ENCODE measurements around the gene DTHD1.
A peak's percentile ranks its signal among the peaks of the same experiment; 100 is the strongest.

DTHD1 gene

DNA sequence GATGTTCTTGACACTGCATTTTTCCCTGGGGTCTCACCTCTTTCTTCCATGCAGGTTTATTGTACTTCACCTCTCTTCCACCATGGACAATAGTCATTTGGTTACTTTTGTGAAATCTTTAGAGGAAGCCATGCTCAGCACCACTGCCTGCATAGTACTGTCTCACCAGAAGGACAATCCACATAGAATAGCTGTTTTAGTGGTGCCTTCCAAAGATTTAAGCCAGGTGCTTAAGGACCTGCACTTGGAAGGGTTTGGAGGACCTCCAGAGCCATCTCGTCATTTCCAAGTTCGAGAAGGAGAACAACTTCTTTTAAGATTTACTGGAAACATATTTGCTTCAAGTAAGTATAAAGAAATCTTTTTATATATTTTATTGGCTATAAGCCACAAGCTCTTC, 26.7 kb downstream of the DTHD1 start:
- in situ Hi-C loops (cut with MboI; ENCODE audit: low pct_unique_long_range_greater_than_20kb, low sequenced_read_pairs) = no loop called here

DNA sequence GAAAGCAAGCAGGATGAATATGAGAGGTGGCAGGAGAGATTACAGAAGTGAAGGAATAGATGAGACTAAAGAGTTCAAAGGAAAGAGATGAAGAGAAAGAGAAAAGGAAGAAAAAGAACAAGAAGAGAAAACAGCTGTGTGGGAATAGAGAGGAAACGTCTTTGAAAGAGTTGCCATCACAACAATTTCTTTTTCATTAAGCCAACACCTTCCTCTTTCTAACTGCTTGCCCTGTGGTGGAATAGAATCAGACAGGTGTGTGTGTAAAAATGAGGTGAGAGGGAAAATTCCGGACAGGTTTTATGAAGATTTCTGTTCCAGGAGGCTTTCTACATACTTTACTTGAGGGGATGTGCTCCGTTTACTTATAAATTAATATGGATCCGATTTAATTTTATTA, 28.8 kb downstream of the DTHD1 start:
- DNase-seq = no peak
- in situ Hi-C loops (cut with MboI; ENCODE audit: low pct_unique_long_range_greater_than_20kb, low sequenced_read_pairs) = no loop called here

More for the DNA sequence above, 26.7 kb downstream of the DTHD1 start:
- no peak for DNase-seq

DNA sequence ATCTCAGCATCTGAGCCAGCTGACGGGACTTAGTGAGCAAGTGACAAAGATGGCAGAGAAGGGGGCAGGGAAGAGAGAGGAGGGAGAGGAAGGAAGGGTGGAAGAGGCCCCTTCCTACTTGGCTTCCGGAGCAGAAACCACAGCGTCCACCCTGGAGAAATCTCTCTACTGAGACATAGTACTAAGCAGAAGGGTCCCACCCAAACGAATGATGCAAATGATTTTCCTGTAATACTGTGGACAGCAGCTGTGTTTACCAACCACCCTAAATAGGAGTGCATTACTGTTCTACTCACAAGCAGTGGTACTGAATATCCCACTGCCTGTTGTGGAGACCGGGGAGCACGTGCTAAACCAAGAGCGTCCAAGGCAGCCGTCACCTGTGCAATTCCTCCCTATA, 29.4 kb downstream of the DTHD1 start:
- in situ Hi-C loops (cut with MboI; ENCODE audit: low pct_unique_long_range_greater_than_20kb, low sequenced_read_pairs) = no loop called here
- DNase-seq = peak; percentile 93

DNA sequence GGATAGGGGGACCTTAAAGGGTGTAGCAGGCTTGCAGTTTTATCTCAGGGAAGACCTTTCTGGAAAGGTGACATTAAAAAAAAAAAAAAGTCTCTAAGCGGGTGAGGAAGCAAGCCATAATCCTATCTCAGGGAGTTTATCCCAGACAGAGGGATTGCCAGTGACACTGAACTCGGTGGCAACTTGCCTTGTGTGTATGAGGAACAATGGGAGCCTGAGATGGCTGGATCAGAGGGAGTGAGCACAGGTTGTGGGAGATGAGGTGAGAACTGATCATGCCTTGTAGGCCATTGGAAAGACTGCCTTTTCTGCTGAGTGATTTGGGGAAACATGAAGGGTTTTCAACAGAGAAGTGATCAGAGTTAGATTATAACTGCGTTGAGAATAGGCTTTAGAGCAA, 31.1 kb downstream of the DTHD1 start:
- in situ Hi-C loops (cut with MboI; ENCODE audit: low pct_unique_long_range_greater_than_20kb, low sequenced_read_pairs) = no loop called here
- no peak for DNase-seq

DNA sequence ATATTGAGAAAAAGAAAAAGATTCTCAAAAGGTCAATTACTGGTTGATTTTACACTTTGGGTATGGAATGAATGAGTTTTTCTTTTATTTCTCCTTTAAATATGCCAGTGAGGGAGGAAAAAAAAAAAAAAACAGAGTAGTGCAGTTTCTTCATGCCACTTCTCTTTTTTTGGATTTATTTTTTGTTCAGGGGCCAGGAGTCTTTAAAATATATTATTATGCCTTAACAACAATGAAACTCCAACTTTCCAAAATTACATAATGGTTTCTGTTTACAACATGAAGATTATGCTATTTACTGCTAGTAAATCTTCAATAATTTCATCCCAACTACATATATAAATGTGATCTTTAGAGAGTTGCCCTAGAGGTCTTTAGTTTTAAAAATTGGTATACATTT, 31.9 kb downstream of the DTHD1 start:
- in situ Hi-C loops (cut with MboI; ENCODE audit: low pct_unique_long_range_greater_than_20kb, low sequenced_read_pairs) = no loop called here
- DNase-seq = peak; percentile 37

DNA sequence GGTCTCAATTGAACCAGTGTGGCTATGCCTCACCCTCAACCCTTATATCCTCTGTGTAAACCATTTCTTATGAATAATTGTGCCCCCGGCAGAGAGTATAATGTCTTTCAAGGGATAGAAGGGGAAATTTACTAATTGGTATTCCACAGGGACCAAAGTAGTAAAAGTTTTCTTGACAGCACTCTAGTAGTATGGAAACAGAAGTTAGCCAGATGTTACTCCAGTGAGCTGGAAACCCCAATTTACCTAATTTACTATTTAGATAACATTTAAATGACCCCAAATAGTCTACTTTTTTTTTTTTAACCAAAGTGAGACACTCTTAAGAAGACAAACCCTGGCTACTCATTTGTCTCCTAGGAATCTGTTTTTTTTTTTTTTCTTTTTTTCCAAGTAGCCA, 32.3 kb downstream of the DTHD1 start:
- DNase-seq = no peak
- in situ Hi-C loops (cut with MboI; ENCODE audit: low pct_unique_long_range_greater_than_20kb, low sequenced_read_pairs) = no loop called here

DNA sequence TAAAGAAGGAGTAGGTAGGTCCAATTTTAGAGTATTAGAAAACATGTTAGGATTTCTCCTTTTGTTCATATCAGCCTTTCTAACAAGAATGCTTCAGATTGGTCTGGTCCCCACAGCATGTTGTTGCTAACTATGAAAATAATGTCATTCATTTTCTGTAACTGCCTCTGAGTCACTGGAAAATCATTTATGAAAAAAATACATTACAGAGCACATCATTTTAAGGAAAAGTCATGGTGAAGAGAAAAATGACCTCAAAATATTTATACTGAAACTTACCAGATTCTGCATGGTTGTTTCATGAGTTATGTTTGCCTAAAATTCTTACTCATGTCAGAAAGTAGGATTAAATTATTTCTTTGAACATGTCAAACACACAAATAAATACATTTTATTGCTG, 35.2 kb downstream of the DTHD1 start:
- DNase-seq = no peak
- in situ Hi-C loops (cut with MboI; ENCODE audit: low pct_unique_long_range_greater_than_20kb, low sequenced_read_pairs) = no loop called here

DNA sequence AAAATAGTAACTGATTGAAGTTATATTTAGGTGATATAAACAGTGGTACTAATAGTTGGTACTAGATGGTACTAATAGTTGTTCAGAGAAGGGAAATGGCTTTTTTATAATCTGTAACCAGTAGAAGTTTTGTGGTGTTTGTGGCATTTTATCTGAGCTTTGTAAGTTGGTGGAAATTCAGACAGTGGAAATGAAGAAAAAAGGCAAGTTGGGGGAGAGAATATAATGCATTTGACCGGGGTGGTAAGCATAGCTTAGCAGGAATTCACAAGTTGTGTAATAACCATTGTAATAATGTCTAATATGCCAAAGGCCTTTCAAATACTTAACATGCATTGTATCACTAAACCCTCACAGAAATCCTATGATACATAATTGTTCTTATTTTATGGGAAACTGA, 36.3 kb downstream of the DTHD1 start:
- in situ Hi-C loops (cut with MboI; ENCODE audit: low pct_unique_long_range_greater_than_20kb, low sequenced_read_pairs) = no loop called here

DNA sequence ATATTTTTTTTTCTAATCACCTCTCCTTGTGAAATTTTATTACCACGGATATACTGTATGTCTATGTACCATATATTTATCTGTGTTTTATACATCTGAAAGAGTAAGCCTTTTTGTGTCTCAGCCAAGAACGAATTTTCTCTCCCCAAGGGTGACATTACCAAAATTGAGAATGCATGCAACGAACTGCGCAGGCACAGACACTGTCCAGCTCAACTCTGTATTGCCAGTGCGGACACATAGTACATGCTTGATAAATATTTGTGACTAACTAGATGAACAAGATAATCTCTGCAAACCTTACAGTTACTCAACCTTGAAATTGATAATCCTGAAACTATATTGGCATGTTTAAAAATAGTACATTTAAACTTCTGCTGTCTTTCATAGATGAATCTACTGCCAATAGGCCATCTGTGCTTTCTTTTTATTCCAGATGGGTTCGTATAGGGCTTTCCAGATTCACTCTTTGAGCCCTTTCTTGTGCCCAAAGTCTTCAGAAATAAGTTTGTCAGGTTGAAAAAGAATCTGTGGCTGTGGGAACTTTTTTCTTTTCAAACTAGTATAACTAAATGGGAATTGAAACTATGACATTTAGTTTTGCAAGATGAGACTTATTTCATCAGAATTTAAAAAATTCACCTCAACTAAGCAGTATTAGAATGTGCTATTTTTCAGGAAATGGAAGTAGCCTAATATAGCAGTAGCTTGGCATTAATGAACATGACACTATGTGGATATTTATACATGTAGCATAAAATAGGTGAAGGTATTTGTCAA, 38.9 kb downstream of the DTHD1 start:
- in situ Hi-C loops (cut with MboI; ENCODE audit: low pct_unique_long_range_greater_than_20kb, low sequenced_read_pairs) = no loop called here
- no peak for DNase-seq

More for the DNA sequence above, 36.3 kb downstream of the DTHD1 start:
- DNase-seq = no peak

DNA sequence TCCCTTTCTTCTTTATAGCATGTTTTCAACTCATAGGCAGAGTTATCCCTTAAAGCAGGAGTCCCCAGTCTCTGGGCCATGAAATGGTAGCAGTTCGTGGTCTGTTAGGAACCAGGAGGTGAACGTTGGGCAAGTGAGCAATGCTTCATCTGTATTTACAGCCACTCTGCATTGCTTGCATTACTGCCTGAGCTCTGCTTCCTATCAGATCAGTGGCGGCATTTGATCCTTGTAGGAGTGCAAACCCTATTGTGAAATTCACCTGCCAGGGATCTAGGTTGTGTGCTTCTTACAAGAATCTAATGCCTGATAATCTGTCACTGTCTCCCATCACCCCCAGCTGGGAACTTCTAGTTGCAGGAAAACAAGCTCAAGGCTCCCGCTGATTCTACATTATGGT, 39.8 kb downstream of the DTHD1 start:
- DNase-seq = no peak
- in situ Hi-C loops (cut with MboI; ENCODE audit: low pct_unique_long_range_greater_than_20kb, low sequenced_read_pairs) = no loop called here

DNA sequence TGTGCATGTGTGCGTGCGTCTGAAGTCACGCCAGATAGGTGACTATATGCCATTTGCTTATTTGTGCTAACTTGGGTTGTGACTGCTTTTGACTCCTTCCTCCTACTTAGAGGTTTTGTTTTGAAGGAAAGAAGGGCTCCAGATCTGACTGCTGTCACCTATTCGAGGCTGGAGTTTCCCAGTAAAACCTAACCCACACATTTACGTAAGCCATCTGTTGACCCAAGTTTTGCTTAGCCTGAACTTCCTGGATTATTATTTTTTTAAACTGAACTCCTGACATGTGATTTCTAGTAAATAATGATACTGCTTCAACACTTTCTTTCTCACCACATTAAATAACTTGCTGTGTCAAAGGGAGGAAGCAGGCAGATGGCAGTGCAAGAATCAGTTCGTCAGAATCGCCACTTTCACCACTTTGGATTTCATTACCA, 41.5 kb downstream of the DTHD1 start:
- in situ Hi-C loops (cut with MboI; ENCODE audit: low pct_unique_long_range_greater_than_20kb, low sequenced_read_pairs) = no loop called here

DNA sequence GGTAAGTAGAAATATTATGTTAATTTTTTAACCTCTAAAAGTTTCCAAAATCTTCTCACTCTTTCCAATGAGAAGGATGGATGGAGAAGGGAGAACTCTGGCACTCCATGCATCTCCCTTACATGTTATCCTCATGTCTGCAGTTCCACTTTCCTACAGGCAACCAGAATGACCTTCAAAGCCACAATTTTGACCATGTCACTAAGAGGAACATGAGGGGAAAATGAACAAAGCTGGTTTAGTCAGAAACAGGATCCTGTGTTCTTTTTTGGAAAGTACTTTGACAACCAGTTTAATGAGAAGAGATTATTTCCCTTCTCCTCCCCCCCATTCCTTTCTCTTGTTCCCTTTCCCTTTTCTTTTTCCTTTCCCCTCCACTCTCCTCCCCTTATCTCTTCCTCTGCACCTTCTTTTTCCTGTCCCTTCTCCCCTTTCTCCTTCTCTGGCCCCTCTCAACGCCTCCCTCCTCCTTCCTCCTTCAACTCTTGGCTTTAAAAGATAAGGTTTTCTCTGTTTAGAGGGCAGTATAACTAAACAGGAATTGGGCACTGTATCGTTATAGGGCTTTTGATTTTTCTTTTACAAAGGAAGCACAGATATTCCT, 42.5 kb downstream of the DTHD1 start:
- in situ Hi-C loops (cut with MboI; ENCODE audit: low pct_unique_long_range_greater_than_20kb, low sequenced_read_pairs) = no loop called here
- DNase-seq = no peak

More for the DNA sequence above, 41.5 kb downstream of the DTHD1 start:
- DNase-seq = peak; percentile 38

DNA sequence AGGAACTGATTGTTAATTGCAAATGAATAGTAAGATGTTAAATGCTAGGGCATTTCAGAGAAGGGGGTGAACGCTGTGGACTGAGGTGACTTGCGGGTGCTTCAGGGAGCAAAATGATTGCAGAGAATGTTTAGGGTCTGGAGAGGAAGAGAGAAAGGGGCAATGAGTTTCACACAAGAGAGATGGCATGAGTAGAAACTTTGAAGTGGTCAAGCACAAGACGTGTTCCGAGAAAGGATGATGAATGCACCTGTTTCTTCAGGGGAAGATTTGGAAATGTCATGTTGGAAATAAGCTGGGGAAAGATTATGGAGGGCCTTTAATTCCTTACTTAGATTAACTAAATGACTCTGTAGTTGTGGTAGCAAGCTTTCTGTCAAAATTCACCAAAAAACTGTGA, 43.4 kb downstream of the DTHD1 start:
- in situ Hi-C loops (cut with MboI; ENCODE audit: low pct_unique_long_range_greater_than_20kb, low sequenced_read_pairs) = no loop called here
- no peak for DNase-seq

DNA sequence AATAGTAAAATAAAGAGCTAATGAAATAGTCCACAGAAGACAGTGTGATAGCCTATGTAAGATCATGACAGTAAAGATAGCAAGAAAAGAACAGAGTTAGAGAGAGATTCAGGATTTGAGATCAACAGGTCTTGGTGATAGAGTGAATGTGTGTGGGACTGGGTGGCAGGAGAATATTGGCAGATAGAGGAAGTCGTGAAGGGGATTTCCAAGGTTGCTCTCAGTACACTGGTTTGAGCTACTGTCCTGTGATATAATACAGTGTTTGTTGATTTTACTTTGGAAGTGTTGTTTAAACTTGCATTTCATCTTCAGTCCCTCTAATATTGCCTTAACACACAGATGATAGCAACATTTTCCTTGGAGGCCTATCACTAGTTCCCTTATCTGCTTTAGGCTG, 44.1 kb downstream of the DTHD1 start:
- in situ Hi-C loops (cut with MboI; ENCODE audit: low pct_unique_long_range_greater_than_20kb, low sequenced_read_pairs) = no loop called here
- DNase-seq = no peak

DNA sequence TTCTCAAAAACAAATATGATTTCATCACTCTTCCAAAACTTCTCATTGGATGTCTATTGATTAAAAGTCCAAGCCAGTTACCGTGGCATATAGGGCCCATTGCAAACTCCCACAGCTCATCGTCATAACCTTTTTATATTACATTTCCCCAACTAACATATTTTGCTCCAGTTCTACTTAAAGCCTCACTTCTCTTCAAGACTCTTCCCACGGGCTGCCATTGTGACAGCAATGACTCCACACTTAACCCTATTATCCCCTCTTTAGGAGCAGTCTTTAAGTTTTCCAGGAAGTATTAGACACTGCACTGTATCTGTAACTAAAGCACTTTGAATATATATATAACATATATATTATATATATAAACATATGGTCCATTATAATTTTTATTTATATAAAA, 44.5 kb downstream of the DTHD1 start:
- no peak for DNase-seq
- in situ Hi-C loops (cut with MboI; ENCODE audit: low pct_unique_long_range_greater_than_20kb, low sequenced_read_pairs) = no loop called here

DNA sequence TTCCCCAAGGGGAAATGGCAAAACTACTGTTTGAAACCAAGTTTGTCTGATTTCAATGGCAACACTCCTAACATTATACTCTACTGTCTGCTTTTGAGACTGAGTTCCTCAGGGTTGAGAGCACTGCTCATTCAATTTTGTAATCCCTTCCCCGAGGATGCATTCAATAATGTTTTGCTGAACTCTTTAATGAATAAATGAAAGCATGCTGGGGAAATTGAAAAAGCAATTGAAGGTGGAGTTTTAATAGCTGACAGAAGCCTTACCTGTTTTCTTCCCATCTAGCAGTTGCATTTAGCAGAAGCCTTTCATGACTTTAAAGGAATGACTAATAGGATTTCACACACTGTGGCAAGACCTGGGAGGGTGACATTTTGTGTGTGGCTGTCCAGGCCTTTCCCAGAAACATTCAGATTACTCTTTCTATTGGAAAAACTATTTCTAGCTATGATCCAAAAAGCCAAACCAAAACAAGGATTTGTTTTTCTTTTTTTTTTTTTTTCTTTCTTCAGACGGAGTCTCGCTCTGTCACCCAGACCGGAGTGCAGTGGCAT, 45.1 kb downstream of the DTHD1 start:
- DNase-seq = no peak
- in situ Hi-C loops (cut with MboI; ENCODE audit: low pct_unique_long_range_greater_than_20kb, low sequenced_read_pairs) = no loop called here

DNA sequence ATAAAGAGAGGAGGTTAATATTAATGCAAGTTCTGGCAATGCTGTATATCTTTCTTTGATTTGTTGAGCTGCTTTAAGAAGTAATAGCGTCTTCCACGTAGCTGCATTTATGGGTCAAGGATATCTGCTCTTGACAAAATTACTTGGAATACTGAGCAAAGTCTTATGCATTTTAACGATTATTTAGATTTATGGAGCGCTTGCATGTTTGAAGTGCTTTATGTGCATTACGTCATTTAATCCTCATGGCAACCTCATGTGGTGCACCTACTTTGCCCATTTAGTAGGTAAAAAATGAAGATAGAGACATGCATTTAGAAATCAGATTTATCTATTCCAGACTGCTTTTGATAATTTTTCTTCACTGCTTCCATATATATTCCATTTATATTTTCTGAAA, 46.0 kb downstream of the DTHD1 start:
- in situ Hi-C loops (cut with MboI; ENCODE audit: low pct_unique_long_range_greater_than_20kb, low sequenced_read_pairs) = no loop called here
- no peak for DNase-seq

DNA sequence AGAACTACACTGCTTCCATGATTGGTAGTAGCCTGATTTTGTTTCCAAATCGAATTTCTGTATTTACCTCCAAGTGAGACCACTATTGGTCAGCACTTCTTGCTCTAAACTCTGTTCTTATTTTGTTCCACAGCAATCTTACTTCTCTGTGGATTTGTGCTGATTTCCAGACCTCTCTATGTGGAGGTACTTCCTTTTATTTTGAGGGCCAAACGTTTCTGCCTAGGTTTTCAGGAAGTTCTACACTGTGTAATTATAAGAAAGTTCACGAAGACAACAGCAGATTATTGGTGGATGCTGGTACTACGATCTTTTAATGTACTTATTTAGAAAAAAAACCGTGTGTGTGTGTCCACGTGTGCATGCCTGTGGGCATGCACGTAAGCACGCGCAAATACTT, 46.7 kb downstream of the DTHD1 start:
- DNase-seq = peak; percentile 49
- in situ Hi-C loops (cut with MboI; ENCODE audit: low pct_unique_long_range_greater_than_20kb, low sequenced_read_pairs) = no loop called here

DNA sequence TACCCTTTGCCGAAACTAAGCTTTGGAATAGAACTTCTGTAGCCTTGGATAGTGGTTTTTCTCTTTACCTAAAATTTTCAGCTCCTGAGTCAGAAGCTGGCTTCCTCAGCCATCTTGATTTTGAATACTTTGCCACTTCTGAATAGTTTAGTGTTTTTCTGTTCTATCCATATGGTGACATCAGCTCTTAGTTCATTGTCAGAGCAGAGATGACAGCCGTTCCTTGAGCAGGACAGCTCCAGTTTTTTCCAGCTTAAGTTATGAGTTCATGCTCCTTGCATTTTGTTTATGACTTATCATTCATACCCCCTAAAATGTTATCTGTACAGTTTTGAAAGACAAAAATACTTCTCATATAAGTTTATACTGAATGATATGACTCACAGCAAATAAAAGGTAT, 47.8 kb downstream of the DTHD1 start:
- in situ Hi-C loops (cut with MboI; ENCODE audit: low pct_unique_long_range_greater_than_20kb, low sequenced_read_pairs) = no loop called here
- no peak for DNase-seq

DNA sequence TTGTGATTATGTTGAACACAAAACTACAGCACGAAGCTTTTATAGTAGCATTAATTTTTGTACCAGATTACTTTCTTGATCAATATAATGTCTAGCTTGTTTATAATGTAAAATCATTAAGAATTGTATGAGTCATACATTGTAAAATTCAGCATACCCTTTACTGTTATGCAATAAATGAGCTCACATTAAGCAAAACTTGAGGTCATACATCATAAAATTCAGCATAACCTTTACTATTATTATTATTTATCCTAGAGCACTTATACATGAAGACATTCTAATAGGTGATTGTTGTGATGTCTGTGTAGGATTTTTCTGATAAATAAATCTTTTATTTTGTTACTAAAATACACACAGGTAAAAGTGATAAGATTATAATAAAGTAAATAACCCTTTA, 49.4 kb downstream of the DTHD1 start:
- no peak for DNase-seq
- in situ Hi-C loops (cut with MboI; ENCODE audit: low pct_unique_long_range_greater_than_20kb, low sequenced_read_pairs) = no loop called here
